Activated T-helper 2 cell treated with anti-CD3 and anti-CD28 coated beads, Interferon-gamma antibody, Interleukin-2, Interleukin-4, amounts not matched to agents 10 μg/mL and 5 μg/mL and 100 μg/mL, durations not matched to agents 14 hours and 24 hours and 36 hours (primary cell): ENCODE measurements around the gene PCYT2. TPM values are rescaled to one million over a fixed set of nuclear protein-coding genes. Genes with fewer than 3 reads are reported as not detected.

ENCODE experiments used
- DNase-seq: peaks from one replicate; pipeline ENCODE4 v3.0.0; 2021; ENCODE audit warnings: low spot score
- H3K27ac Mint-ChIP-seq: one replicate; pipeline ENCODE4 v1.8.0; 2021; ENCODE audit warnings: mixed read lengths
- H3K27me3 Mint-ChIP-seq: one replicate; pipeline ENCODE4 v1.8.0; 2021; ENCODE audit warnings: low read depth, mixed read lengths
- H3K36me3 Mint-ChIP-seq: one replicate; pipeline ENCODE4 v1.8.0; 2021; ENCODE audit warnings: low read depth, mixed read lengths
- H3K4me1 Mint-ChIP-seq: one replicate; pipeline ENCODE4 v1.8.0; 2021; ENCODE audit warnings: low read depth, mixed read lengths
- H3K4me3 Mint-ChIP-seq: one replicate; pipeline ENCODE4 v1.8.0; 2021; ENCODE audit warnings: low read depth, mild to moderate bottlenecking, moderate library complexity, mixed read lengths
- H3K9me3 Mint-ChIP-seq: one replicate; pipeline ENCODE4 v1.8.0; 2021; ENCODE audit warnings: mixed read lengths
- intact Hi-C: fragments of 100-400 bp; cut with micrococcal nuclease; formaldehyde crosslinking; loops from one replicate; pipeline ENCODE4 v1.15.1; 2023
- total RNA-seq: library from RNA; stranded (reverse); gene quantifications from 2 replicates; pipeline ENCODE4 v1.2.3, GENCODE V29; 2022

Gene PCYT2
- total RNA-seq, 1 donor from 2014 or later, result 51.7 TPM

DNA sequence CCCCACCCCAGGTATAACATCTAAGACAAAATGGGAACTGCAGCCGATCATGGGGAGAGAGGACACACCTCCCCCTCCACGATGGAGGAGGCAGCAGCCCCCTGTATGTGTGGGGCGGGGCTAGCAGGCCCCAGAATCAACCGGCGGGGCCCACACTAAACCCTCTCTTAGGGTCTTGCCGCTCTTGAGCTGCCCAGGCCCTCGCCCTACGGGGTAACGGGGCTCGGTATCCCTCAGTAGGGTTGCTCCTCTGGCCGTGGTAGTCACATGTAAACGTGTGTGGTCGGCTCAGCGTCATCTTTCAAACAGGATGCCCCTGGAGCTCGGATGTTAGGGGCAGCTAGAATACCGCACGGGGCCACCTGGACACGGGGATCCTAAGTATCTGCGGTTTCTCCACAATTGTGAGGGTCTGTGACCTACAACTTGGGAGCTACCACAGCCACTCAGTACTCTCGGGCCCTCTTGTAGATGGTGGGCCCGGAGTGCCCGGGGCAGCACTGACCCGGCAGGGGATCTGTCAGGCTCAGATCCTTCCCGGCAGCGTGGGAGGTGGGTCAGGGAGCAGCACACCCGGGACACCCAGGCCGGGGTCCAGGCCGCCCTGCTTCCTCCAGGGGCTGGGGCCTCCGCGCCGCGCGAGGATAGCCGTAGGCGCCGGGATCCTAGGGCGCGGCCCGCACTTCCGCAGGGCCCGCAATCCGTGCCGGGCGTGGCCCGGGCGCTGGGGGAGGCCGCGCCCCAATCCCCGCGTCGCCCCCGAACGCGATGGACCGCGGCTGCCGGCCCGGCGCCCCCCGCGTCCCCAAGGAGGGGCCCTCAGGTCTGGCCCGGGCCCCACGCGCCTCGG lies 40.8 kb downstream of the PCYT2 start:
- H3K4me1 Mint-ChIP-seq, result peaks cover 16% of the 10 kb centered on the region
- peak; percentile 46 for DNase-seq
- intact Hi-C loops, result loop anchor here (1.0 to 5.0 kb wide), 3 partner anchors 9 to 38 kb away; partner anchors contain the start of genes ALYREF, ANAPC11 and MCRIP1

DNA sequence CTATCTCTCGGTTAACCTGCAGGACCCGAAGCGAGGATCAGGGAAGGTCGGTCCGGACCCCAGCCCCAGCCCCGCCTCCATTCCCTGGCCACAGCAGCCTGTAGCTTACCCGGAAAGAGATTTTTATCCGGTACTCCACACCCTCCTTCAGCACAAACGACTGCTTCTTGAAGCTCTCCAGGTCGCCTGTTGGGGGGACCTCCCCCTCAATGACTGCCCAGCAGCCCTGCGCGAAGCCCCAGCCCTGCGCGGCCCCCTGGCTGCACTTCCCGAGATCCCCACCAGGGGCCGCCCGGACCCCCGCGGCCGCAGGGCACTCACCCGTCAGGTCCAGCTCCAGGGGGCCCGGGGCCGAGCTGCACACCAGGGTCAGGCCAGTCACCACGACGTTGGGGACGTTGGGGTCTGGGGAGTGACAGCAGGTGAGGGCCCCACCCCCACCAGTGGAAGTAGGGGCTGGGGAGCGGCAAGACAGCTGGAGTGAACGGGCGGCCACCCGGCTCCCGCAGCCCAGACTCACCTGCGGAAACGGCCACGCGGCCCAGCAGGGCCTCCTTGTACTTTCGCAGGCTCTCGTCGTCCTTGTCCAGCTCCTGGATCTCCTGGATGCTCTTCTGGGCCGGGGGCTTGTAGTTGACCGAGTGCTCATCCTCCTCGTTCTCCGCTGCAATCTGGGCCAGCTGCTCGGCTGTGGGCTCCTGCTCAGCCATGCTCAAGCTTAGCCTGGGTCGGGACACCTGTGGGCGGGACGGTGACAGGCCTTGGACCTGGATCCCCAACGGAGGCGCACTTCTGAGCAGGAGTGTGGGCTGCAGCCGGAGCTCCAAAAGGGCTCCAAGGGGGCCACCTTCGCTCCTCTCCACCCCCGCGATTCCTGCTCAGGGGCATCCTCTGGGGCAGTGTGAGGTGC lies 41.7 kb downstream of the PCYT2 start:
- Mint-ChIP-seq H3K27ac (peak overlapping the region; percentile 88), H3K4me3 (peak overlapping the region; percentile 89), H3K9me3 (no peaks in the 10 kb centered on the region), H3K4me1 (peaks cover 14% of the 10 kb centered on the region), H3K36me3 (peaks cover 44% of the 10 kb centered on the region), H3K27me3 (no peaks in the 10 kb centered on the region)
- DNase-seq, result peak; percentile 26
- intact Hi-C loops, result loop anchor here (1.0 to 5.0 kb wide), 3 partner anchors 8 to 37 kb away; partner anchors contain the start of genes ALYREF, ANAPC11 and MCRIP1

More for the DNA sequence above, 40.8 kb downstream of the PCYT2 start:
- Mint-ChIP-seq H3K9me3 (no peaks in the 10 kb centered on the region), H3K27me3 (no peaks in the 10 kb centered on the region), H3K4me3 (peak overlapping the region; percentile 89), H3K27ac (peak overlapping the region; percentile 88), H3K36me3 (peaks cover 38% of the 10 kb centered on the region)

DNA sequence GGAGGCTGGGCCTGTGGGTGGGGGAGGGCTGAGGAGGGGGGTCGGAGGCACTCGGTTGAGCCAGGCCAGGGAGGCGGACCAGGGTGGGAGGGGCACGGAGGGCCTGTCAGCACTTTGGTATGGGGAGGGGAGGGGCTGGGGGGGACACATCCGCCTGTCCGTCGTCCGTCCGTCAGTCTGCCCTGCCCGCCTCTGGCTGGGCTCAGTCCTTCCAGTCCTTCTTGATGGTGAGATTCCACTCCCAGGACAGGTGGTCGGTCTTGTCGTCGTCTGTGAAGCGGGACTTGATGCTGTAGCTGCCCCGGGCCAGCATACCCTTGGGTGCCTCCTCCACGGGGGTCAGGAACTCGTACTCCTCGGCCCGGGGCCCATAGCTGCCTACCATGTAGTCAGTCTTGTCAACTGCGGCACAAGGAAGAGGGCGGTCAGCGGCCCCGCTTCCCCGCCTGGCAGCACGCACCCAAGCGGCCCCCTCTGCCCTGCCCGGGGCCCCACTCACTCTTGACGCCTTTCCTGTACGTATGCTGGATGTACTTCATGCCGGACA lies 42.5 kb downstream of the PCYT2 start:
- DNase-seq, result no peak
- peak overlapping the region; percentile 89 for H3K4me3 Mint-ChIP-seq
- peak overlapping the region; percentile 55 for H3K27ac Mint-ChIP-seq
- H3K36me3 Mint-ChIP-seq, result peaks cover 51% of the 10 kb centered on the region
- H3K9me3 Mint-ChIP-seq, result no peaks in the 10 kb centered on the region
- intact Hi-C loops, result no loop called here
- peaks cover 12% of the 10 kb centered on the region for H3K4me1 Mint-ChIP-seq
- H3K27me3 Mint-ChIP-seq, result no peaks in the 10 kb centered on the region

DNA sequence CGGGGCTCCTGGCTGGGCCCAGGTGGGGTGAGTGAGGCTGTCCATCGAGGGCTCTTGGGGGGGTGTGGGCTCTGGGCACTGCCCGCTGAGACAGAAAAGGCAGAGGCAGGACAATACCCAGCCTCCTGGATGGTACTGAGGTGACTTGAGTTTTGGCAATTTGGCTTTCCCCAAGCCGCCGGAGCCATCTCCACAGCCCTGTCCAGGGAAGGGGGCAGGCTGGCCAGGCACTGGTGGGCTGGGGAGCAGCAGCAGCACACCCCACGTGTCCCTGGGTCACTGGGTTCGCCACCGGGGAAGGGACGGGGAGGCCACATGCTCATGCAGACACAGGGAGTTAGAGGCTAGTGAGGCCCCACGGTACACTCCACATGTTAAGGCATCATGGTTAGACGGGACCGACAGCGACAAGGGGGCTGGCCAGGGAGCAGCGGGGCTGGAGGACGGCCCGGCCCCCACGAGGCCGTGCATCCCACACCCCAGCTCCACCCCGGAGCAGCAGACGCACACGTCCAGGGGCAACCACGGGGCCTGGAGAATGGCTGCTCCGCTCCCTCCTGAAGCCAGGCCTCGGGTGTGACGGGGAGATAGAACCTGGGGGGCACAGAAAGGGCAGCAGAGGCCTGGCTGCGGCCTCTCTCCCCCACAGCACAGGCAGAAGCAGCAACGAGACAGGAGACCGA lies 43.1 kb downstream of the PCYT2 start:
- H3K4me1 Mint-ChIP-seq, result peaks cover 16% of the 10 kb centered on the region

DNA sequence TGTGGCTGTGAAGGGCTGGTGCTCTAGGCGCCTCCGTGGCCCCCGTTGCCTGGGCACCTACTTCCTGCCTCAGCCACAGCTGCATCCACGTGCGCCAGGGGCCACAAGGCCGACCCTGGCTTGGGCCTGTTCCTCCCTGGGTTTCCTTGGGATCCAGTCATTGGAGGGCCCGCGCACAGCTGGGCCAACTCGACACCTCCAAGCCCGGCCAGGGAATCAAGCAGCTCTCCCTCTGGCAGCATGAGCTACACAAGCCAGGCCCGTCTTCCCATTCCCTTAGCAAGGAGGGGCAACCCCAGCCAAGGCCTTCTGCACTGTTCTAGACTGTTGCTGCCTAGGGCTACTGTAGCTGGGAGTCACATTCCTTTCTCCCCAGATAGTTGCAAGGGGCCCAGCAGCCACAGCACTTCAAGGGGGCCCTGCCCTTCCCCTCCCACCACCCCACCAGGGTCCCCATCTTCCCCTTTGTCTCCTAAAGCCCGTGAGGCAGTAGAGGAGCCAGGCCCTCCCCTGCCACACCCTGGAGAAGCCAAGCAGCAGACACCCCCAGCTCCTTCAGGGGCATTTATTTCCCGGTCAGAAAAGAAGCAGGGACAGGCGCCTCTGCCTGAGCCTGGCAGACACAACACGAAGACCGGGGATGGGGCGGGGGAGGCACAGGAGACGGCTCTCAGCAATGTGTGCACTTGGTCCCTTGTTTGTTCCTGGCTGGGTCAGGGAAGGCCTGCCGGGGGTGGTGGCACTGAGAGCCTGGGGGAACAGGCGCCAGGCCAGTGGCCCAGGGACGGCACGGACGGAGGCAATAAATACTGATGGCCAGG lies 43.8 kb downstream of the PCYT2 start:
- H3K27ac Mint-ChIP-seq, result peak overlapping the region; percentile 63
- peak overlapping the region; percentile 33 for H3K4me3 Mint-ChIP-seq
- H3K36me3 Mint-ChIP-seq, result peaks cover 63% of the 10 kb centered on the region
- no peaks in the 10 kb centered on the region for H3K9me3 Mint-ChIP-seq
- H3K4me1 Mint-ChIP-seq, result peaks cover 17% of the 10 kb centered on the region
- no peaks in the 10 kb centered on the region for H3K27me3 Mint-ChIP-seq
- DNase-seq, result no peak
- intact Hi-C loops, result no loop called here

More for the DNA sequence above, 43.1 kb downstream of the PCYT2 start:
- peaks cover 57% of the 10 kb centered on the region for H3K36me3 Mint-ChIP-seq
- no peaks in the 10 kb centered on the region for H3K27me3 Mint-ChIP-seq
- H3K27ac Mint-ChIP-seq, result peak overlapping the region; percentile 72
- intact Hi-C loops, result no loop called here
- H3K4me3 Mint-ChIP-seq, result peak overlapping the region; percentile 57
- H3K9me3 Mint-ChIP-seq, result no peaks in the 10 kb centered on the region
- DNase-seq, result no peak

DNA sequence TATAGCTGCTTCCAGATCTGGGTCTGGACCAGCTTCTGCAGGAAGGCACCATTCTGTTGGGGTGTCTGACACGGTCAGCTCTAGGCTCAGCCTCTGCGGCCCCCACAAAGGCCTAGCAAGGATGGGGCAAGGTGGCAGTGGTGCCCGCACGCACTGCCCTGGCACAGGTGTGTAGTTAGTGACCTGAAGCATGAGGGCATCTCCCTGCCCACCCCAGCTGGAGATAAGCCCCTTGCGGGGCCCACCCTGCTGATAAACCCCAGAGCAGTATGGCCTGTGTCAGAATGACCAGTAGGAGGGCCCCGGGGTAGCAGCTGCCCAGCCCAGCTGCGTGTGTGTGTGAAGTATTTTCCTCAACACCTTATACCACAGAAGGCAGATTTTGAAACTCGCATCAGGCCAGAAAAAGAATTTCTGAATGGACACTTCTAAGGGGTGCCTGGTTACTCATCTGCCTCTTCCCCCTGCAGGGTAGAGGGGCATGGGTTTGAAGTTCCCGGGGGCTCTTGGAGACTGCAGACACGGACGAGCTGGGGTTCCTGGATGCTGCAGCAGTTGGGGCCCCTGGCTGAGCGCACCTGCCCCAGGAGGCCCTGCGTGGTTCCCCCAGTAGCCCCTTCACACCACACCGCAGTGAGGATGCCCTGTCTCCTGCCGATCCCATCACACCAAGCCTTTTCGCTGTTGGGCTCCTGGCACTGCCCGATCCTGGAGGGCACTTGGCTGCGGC lies 44.6 kb downstream of the PCYT2 start:
- Mint-ChIP-seq H3K27ac (peak overlapping the region; percentile 63), H3K4me1 (peaks cover 17% of the 10 kb centered on the region), H3K9me3 (no peaks in the 10 kb centered on the region), H3K4me3 (no peak overlapping the region), H3K36me3 (peaks cover 67% of the 10 kb centered on the region), H3K27me3 (no peaks in the 10 kb centered on the region)
- intact Hi-C loops, result no loop called here
- DNase-seq, result no peak

DNA sequence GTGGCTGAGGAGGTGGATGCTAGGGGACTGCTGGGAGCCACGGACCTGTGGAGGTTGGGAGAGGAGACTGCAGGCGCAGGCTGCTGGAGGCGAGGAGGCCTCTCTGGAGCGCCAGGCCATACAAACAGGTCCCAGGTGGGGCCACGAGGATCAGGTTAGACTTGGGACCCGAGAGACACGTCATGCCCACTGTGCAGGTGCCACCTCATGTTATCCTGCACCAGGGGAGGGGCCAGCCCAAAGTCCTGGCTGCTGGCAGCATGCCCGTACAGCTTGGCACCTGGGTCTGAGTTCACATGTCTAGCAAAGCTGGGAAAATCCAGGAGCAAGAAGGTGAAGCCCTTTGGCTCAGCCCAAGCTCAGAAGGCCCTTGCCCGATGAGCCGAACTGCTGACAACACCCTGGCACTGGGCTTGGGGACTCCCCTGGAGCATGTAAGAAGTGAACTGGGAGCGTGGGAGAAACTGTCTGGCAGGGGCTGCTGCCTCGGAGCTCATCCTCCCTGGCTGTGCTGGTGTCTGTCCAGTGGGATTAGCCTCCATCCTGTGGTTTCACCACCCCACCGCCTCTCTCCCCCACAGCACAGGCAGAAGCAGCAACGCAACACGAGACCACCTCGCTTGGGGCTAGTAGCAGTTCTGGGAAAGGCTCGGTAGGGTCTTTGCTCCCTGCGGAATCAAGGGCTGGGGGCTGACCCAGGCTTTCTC lies 45.3 kb downstream of the PCYT2 start:
- intact Hi-C loops, result no loop called here
- H3K9me3 Mint-ChIP-seq, result no peaks in the 10 kb centered on the region
- peak overlapping the region; percentile 17 for H3K27ac Mint-ChIP-seq

DNA sequence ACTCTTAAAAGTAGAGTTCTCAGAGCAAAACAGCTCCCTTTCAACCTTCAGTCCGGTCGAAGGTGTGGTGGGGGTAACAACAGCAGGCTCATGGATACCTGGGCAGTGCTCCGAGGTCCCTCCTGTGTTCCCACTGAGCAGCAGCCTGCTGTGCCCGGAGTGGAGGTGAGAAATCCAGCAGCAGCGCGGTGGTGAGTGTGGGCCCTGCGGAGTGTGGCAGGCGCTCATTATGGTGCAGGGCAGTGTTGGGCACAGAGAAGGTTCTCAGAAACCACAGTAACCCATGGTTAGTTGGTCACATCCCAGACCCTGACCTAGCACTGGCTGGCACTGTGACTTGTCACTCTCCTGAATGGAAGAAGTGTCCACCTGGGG lies 45.9 kb downstream of the PCYT2 start:
- intact Hi-C loops, result no loop called here
- Mint-ChIP-seq H3K9me3 (no peaks in the 10 kb centered on the region), H3K27ac (peak overlapping the region; percentile 17), H3K4me3 (no peak overlapping the region), H3K27me3 (no peaks in the 10 kb centered on the region), H3K36me3 (peaks cover 75% of the 10 kb centered on the region), H3K4me1 (peaks cover 17% of the 10 kb centered on the region)
- DNase-seq, result no peak

More for the DNA sequence above, 45.3 kb downstream of the PCYT2 start:
- Mint-ChIP-seq H3K4me3 (no peak overlapping the region), H3K4me1 (peaks cover 17% of the 10 kb centered on the region), H3K36me3 (peaks cover 73% of the 10 kb centered on the region), H3K27me3 (no peaks in the 10 kb centered on the region)
- no peak for DNase-seq

DNA sequence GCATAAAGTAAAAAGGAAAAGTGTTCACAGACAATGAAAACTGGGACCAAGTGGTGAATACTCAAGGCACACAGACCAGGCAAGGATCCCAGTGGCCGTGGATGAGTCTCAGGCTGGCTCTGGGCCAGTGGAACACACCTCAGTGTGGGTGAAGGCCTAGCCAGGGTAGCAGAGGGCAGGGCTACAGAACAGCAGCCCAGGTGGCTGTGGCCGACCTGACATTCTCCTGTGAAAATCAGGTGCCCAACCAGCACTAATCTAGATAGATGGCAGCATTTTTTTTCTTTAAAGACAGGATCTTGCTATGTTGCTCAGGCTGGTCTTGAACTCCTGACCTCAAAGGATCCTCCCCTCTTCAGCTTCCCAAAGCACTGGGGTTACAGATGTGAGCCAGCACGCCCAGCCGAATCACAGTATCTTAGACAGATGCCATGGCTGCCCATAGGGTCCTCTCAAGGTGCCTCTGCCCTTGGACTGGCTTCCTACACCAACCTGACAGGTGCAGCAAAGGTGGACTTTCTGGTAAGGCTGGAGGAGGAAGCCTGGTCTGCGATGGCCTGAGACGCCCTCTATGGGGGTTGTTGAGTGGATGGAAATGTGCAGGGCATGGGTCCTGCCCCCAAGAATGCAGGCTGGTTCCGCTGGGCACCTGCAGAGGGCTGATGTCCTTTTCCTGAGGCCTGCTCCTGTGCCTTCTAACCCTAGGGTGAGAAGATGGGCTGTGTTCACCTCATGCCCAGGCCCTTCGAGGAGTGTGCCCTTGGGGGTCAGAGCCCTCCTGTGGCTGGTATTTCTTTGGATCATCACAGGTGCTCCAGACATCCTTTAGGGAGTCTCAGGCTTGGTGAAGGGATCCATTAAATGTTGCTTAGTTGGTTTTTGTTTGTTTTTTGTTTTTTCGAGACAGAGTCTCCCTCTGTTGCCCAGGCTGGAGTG lies 47.1 kb downstream of the PCYT2 start:
- no peak for DNase-seq
- H3K4me1 Mint-ChIP-seq, result peaks cover 19% of the 10 kb centered on the region
- H3K27me3 Mint-ChIP-seq, result no peaks in the 10 kb centered on the region
- H3K36me3 Mint-ChIP-seq, result peaks cover 70% of the 10 kb centered on the region
- intact Hi-C loops, result no loop called here
- no peak overlapping the region for H3K27ac Mint-ChIP-seq
- no peak overlapping the region for H3K4me3 Mint-ChIP-seq
- no peaks in the 10 kb centered on the region for H3K9me3 Mint-ChIP-seq

DNA sequence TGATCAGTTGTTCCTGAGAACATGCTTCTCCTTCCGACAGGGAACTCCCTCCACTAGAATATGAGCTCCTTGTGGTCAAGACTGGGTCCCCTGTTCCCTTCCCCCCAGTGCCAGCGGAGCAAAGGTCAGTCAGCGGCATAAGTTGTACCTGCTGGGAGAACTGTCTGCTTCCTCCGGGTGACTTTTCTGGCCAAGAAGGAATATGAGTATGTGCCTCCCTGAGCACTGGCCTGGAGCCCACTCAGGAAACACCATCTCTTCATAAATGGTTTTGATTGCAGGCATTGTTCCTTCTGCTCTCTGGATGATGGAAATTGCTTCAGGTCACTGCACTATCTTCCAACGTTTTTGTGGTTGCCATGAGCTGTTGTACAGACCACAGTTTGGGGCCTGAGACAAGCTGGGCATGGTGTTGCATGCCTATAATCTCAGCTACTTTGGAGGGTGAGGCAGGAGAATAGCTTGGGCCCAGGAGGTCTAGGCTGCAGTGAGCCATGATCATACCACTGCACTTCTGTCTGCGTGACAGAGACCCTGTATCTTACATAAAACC lies 48.0 kb downstream of the PCYT2 start:
- Mint-ChIP-seq H3K4me1 (peaks cover 21% of the 10 kb centered on the region), H3K27ac (peak overlapping the region; percentile 90), H3K36me3 (peaks cover 75% of the 10 kb centered on the region), H3K9me3 (no peaks in the 10 kb centered on the region), H3K4me3 (peak overlapping the region; percentile 88), H3K27me3 (no peaks in the 10 kb centered on the region)
- DNase-seq, result no peak
- intact Hi-C loops, result no loop called here
